Astrocyte of the cerebellum (primary cell): ENCODE measurements around the gene PLPPR3.

Experiments
- DNase-seq: peaks from one replicate; pipeline ENCODE4 v3.0.0-alpha.2; 2011; ENCODE audit warnings: low read depth
- H3K4me3 ChIP-seq: 2 replicates; pipeline ENCODE4 v1.5.1; 2011; ENCODE audit warnings: mild to moderate bottlenecking, low read depth, low read length, moderate library complexity
- in situ Hi-C: cut with HindIII; loops from 2 replicates; pipeline ENCODE4 v1.10.0; 2017; ENCODE audit warnings: low sequenced_read_pairs
- TF ChIP-seq, protein P1 (sequence below): IDR thresholded peaks from 2 replicates; pipeline ENCODE4 v1.5.1; 2012; ENCODE audit warnings: low read length, low read depth, moderate library complexity, mild to moderate bottlenecking; ENCODE audit errors: missing control alignments

The PLPPR3 gene

DNA sequence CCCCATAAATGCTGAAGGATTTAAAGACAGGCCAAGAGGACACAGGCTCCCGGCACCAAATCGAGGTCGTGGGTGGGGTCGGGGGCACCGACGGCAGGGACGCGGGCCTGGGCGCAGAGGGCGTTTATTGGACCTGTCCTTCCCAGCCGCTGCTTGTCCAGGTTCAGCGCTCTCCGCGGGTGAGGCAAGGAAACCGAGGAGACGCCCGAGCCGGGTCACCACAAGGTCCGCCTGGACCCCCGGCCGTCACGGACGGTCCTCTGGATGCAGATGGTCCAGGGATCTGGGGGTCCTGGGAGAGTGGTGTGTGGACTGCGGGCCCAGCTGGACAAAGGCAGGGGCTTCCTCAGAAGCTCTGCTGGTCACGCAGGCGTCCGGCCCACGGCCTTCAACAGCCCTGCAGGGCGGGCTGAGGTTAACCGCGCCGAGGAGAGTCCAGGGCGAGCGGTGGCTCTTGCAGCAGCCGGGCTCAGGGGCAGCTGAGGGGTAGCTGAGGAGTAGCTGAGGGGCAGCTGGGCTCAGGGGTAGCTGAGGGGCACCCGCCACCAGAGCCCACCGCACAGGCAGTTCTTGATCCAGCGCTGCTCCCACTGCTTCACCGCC, 46.2 kb upstream of the PLPPR3 start:
- in situ Hi-C loops = no loop called here

DNA sequence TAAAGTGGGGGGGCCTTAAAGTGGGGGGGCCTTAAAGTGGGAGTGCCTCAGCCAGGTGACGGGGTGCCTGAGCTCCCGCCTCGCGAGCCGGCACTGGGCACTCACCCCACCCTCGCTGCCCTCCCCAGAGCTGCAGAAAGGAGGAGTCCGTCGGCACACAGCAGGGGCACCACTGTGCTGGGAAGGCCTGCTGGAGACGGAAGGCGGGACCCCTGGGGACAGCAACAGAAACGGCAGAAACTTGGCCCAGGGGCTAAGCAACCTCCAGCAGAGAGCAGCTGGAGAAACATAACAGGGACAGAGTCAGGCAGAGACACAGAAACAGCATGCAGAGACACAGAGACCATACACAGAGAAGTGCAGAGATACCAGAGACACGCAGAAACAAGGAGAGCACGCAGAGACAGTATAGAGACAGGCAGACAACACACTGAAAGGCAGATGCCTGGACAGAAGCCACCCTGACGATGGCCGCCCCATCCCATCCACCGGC, 45.6 kb upstream of the PLPPR3 start:
- TF ChIP-seq, protein P1, sequence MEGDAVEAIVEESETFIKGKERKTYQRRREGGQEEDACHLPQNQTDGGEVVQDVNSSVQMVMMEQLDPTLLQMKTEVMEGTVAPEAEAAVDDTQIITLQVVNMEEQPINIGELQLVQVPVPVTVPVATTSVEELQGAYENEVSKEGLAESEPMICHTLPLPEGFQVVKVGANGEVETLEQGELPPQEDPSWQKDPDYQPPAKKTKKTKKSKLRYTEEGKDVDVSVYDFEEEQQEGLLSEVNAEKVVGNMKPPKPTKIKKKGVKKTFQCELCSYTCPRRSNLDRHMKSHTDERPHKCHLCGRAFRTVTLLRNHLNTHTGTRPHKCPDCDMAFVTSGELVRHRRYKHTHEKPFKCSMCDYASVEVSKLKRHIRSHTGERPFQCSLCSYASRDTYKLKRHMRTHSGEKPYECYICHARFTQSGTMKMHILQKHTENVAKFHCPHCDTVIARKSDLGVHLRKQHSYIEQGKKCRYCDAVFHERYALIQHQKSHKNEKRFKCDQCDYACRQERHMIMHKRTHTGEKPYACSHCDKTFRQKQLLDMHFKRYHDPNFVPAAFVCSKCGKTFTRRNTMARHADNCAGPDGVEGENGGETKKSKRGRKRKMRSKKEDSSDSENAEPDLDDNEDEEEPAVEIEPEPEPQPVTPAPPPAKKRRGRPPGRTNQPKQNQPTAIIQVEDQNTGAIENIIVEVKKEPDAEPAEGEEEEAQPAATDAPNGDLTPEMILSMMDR = no peak
- in situ Hi-C loops = no loop called here
- no peak overlapping the region for H3K4me3 ChIP-seq
- DNase-seq = no peak

More for the DNA sequence above, 46.2 kb upstream of the PLPPR3 start:
- TF ChIP-seq, protein P1 = no peak
- DNase-seq = no peak
- no peak overlapping the region for H3K4me3 ChIP-seq

DNA sequence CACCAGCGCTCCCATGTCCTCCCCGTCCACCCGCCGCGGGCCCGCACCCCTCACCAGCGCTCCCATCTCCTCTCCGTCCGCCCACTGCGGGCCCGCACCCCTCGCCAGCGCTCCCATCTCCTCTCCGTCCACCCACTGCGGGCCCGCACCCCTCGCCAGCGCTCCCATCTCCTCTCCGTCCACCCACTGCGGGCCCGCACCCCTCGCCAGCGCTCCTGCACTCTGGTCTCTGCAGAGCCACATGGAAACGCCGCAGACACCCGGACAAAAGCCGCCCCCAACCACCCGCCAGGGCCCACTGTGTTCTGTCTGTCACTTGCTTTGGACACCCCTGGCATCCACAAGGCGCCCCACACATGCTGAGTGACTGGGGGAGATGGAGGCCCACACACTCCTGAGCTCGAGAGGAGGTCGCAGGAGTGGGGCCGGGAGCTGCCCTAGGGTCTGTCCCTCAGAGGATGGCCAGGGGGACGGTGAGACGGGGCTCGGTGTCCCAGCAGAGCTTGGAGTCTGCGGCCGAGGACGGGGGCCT, 45.1 kb upstream of the PLPPR3 start:
- H3K4me3 ChIP-seq = no peak overlapping the region
- no peak for DNase-seq
- TF ChIP-seq, protein P1 = no peak
- in situ Hi-C loops = no loop called here

DNA sequence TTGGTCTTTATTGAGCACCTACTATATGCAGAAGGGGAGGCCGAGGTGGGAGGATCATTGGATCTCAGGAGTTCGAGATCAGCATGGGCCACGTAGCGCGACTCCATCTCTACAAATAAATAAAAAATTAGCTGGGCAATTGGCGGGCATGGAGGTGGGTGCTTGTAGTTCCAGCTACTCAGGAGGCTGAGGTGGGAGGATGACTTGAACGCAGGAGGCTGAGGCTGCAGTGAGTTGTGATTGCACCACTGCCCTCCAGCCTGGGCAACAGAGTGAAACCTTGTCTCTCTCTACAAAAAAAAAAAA, 41.5 kb upstream of the PLPPR3 start:
- H3K4me3 ChIP-seq = no peak overlapping the region
- in situ Hi-C loops = no loop called here
- TF ChIP-seq, protein P1 = no peak
- no peak for DNase-seq

DNA sequence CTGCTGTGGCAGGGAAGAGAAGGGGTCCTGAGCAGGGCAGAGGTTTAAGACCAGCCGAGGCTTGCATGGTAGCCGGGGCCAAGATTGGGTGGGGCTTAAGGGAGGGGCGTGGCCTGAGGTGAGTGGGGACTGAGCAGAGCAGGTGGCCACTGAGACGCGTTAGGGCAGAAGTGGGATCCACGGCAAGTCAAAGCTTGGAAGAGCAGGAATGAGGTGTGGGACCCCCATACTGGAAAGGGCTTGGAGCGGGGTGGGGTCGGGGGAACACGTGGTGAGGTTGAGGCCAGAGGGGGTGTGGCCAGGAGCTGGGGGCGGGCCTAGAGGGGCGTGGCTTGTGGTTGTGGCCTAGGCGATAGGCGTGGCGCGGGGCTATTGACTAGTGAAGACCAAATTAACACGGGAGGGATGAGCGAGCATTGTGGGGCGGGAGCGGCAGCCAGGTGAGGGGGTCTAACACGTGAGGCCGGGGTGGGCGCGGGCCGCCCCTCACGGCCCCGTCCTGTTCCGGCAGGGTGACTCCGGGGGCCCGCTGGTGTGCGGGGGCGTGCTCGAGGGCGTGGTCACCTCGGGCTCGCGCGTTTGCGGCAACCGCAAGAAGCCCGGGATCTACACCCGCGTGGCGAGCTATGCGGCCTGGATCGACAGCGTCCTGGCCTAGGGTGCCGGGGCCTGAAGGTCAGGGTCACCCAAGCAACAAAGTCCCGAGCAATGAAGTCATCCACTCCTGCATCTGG, 41.0 kb upstream of the PLPPR3 start:
- in situ Hi-C loops = no loop called here
- TF ChIP-seq, protein P1 = no peak
- no peak overlapping the region for H3K4me3 ChIP-seq
- DNase-seq = no peak

DNA sequence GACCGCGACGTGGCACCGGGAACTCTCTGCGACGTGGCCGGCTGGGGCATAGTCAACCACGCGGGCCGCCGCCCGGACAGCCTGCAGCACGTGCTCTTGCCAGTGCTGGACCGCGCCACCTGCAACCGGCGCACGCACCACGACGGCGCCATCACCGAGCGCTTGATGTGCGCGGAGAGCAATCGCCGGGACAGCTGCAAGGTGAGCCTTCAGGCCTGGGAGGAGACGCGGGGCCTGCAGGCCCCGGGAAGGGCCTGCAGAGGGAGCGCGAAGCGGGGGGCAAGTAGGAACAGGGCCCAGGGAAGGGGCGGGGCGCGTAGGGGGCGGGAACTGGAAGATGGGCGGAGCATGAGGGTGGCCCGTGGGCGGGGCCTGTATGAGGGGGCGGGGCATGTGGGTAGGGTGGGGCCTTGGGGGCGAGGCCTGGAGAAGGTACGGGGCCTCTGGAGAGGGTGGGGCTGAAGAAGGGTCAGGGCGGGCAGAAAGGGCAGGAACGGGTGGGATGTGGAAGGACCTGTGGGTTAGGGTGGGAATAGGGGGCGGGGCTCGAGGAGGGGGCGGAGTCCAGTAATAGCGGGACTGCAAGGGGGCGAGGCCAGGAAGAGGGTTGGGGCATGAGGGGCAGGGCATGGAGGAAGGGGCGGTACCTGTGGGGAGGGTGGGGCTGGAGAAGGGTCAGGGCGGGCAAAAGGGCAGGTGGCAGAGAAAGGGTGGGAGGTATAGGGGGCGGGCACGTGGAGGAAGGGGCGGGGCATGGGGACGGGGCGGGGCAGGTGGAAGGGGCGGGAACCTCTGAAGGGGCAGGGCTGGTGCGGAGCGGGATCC, 40.2 kb upstream of the PLPPR3 start:
- no peak overlapping the region for H3K4me3 ChIP-seq
- no peak for DNase-seq
- TF ChIP-seq, protein P1 = no peak
- in situ Hi-C loops = no loop called here
